Measurements from ENCODE around the gene NHLH1.

NHLH1 gene

DNA sequence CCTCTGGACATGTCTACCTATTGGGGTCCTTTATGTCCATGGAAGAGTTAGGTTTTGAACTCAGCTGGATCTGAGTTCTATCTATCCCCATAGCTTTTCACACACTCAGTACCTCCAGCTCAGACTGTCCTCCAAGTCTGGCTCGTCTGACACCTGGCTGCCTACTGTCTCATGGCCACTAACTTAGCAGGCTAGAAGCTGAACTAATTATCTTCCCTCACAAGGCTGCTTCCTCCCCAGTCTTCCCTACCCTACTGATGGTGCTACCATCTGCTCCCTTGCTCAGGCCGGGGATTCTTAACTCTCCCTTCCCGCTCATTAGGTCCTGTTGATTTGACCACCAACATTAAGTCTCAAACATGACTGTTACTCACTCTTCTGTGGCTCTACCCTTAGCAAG, 46.8 kb downstream of the NHLH1 start:
- no peak for DNase-seq

DNA sequence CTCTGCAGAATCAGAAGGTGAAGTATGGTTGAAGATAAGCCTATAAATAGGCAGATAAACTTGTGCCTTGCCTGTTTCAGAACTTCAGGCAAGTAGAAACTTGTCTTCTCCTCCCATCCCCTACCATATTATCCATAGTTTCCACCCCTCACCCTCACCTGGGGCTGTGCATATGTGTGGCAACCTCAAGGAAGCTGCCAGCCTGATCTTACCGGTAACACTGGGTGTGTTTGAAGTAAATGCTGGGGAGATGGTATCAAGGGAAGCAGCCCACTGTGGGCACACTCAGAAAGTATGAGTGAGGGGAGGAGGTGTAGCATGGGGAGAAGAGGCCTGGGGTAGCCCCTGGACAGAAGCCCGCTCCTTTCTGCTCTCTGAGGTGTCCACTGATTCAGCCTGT, 48.0 kb downstream of the NHLH1 start:
- DNase-seq = no peak

DNA sequence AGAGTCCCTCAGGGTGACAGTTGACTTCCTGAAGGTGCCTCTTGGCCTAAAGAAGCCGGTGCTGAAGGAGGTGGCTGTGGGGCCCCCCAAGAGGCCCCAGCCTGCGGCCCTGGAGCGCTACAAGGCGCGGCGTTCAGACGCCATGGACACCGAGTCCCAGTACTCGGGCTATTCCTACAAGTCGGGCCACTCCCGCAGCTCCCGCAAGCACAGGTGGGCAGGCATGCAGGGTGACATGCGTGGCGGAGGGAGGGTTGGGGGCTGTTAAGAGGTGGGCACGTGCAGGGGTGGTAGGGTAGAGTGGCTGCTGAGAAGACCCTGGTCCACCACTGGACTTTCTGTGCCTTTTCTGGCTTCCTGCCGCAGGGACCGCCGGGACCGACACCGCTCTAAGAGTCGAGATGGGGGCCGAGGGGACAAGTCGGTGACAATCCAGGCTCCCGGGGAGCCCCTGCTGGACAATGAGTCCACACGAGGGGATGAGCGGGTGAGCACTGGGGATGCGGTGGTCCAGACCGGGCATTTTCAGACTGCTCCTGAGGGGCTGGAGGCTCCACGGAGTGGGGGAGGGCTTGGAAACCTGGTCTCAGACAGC, 48.9 kb downstream of the NHLH1 start:
- DNase-seq = no peak

DNA sequence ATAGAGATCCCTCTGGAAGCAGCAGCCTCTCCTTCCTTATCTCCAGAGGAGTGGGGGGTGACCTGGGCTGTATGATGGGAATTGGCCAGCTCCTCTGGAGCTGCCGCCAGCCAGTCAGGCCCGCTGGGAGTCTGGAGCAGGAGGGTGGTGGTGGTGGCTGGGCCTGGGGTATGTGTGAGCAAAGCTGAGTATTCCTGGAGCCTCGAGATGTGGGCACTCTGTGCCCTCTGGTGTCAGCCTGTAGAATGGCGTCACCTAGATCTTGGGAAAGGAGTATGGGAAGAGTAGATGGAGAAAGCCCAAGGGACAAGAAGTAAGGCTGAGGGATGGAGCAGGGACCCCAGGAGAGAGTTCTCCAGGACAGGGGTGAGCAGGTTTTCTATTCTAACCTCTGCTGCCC, 49.5 kb downstream of the NHLH1 start:
- DNase-seq = no peak

DNA sequence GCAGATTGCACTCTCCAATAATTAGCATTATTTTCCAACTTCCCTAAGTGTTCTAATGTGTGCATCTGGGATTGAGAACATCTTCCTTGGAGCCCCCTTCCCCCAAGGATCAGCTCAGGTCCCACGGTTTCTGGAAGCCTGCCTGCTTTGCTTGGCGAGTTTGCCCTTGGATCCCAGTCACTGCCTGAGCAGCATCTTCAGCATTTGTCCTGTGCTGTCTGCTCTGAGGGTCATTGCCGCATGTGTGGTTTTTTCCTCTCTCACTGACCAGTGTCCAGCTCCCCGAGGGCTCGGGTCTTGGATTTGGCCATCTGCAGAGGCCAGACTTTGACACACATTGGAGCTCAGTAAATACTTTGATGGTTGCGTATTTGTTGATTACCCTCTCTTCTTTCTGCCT, 51.6 kb downstream of the NHLH1 start:
- DNase-seq = no peak

DNA sequence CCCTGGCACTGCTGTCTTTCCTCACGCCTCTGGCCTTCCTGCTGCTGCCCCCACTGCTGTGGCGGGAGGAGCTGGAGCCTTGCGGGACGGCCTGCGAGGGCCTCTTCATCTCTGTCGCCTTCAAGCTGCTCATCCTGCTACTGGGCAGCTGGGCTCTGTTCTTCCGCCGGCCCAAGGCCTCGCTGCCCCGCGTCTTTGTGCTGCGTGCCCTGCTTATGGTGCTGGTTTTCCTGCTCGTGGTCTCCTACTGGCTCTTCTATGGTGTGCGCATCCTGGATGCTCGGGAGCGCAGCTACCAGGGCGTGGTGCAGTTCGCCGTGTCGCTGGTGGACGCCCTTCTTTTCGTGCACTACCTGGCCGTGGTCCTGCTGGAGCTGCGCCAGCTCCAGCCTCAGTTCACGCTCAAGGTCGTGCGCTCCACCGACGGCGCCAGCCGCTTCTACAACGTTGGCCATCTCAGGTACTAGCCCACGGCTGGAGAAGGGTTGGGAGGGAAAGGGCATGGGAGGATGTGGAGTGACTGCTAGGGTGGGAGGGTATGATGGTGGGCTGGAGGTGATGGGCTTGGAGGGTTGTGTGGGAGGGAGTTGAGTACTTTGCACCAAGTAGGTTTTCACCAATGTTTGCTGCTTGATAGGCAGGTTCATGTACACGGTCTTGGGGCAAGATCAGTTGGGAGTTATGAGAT, 52.4 kb downstream of the NHLH1 start:
- no peak for DNase-seq

DNA sequence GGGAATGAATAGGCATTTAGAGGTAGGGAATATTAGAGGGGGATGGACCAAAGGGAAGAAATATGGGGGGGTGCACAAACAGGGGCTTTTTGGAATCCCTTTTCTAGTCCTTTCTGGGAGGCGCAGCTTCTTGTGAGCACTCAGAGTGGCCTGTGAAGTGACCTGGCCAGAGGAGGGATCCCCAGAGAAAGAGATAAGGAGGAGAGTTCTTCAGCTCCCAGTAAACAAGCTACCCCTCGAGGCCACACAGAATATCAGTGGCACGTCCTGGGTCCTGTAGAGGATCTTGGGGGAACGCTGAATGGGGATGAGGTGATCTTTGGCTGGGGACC, 52.9 kb downstream of the NHLH1 start:
- no peak for DNase-seq

DNA sequence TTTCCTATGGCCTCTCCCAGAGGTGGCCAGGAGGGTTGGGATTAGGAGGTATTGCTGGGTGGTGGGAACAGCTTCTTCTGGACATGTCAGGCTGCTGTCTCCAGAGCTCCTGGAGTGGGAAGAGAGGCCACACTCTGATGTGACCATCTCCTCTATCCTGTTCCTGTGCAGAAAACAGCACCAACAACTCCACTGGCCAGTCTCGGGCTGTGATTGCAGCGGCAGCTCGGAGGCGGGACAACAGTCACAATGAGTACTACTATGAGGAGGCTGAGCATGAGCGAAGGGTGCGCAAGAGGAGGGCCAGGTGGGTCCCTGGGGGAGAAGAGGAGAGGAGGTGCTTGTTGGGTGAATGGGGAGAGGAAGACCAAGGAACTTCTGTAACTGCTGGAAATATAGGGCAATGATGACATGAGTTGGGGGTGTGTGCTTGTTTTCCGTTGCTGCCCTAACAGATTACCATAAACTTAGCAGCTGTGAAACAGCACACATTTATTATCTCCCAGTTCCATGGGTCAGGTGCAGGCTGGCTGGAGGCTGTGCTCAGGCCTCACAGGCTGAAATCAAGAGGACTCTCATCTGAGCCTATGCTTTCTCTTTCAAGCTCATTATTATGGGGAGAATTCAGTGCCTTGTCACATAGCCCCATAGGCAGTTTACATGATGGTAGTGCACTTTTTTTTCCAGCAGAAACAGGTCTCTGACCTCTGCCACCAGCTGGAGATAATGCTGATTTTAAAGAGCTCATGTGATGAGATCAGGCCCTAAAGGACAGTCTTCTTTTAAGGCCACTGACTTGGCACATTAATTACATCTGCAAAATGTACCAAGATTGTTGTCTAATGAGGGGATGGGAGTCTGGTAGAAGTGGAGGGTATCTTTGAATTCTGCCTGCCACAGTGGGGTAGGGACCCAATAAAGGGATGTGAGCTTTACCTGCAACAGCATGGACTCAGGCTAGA, 54.3 kb downstream of the NHLH1 start:
- DNase-seq = no peak

DNA sequence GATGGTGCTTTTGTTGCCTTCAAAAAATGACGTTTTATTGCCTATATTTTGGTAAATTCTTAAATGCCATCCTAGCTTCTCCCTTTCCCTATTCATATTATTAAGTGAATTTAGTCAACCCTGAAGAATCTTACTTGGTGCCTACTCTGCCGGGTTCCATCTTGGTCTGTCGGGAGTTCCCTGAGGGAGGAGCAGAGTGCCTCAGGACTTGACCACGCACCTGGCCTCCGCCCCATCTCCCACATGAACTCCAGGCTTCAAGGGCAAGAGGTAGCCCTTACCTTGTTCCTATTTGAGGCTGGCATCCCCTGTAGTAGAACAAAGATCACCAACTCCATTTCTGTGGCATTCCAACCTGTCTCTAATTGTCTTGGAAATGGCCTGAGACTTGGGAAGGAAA, 55.0 kb downstream of the NHLH1 start:
- DNase-seq = no peak
